A549 treated with AZD2906 at 1 μM for 4 hours (cell line): ENCODE results near the gene SWAP70. TPM values are rescaled to one million over a fixed set of nuclear protein-coding genes. Genes with fewer than 3 reads are reported as not detected.

ENCODE experiments used
- total RNA-seq: library from RNA; stranded (reverse); fragments of 200-300 nt; extraction: Qiagen RNA extraction; gene quantifications from 5 replicates; pipeline ENCODE4 v1.2.3, GENCODE V29; 2022

SWAP70 gene
- total RNA-seq: 25.2 to 33.5 TPM (median 27.4 TPM) in 5 replicates

DNA sequence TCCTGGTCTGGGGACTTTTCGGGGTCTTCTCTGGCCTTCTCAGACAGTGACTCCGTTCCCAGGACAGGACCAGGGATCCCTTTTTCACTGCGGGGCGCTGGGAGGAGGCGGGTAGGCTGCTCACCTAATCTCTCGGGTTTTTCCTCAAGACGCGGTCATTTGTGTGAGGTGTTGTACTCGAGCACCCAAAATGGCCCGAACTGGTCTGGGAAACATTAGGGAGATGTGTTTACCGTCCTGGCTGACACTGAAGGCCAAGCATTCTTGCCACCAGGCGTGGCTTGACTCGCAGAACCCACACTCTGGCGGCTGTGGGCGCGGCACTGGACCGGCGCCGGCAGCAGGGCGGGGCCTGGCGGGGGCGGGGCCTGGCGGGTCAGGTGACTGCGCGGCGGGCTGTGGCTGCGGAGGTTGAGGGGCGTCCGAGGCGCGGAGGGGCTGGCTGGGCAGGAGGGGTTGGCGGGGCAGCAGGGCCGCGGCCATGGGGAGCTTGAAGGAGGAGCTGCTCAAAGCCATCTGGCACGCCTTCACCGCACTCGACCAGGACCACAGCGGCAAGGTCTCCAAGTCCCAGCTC lies at the start of gene SWAP70:
TSS of gene SWAP70 (plus strand) at position 379 of the 577 bp plus-strand sequence. CDS start at position 482, 103 bp downstream.

Other genes with a start within 250 kb of the SWAP70 start
- gene ZNF143, start 203.1 kb upstream of the SWAP70 start, total RNA-seq: 8.3 to 10.7 TPM (median 9.1 TPM) in 5 replicates
- 17.8 to 23.7 TPM (median 18.2 TPM) in 5 replicates for gene WEE1, start 90.4 kb upstream of the SWAP70 start, total RNA-seq